WTC11 (cell line): ENCODE measurements around the gene THSD8. TPM values are rescaled to one million over a fixed set of nuclear protein-coding genes. Genes with fewer than 3 reads are reported as not detected.

Experiments
- ATAC-seq: fragments of 200-7000 bp; cut with Tn5 transposase; 2 replicates; pipeline ENCODE4 v1.10.0; 2021; ENCODE audit warnings: mild to moderate bottlenecking, moderate library complexity
- CTCF ChIA-PET: fragments of 300-600 bp; sonication (Branson Sonifier 250); formaldehyde crosslinking; loops from one replicate; lab custom pipeline; 2021; ENCODE audit warnings: antibody characterized with exemption; lab: Charles Lee
- POLR2A ChIA-PET: fragments of 350-600 bp; sonication (Branson Sonifier 250); formaldehyde crosslinking; loops from one replicate; lab custom pipeline; 2021; ENCODE audit warnings: antibody characterized with exemption; lab: Charles Lee
- DNase-seq: peaks from one replicate; pipeline ENCODE4 v3.0.0; 2021; ENCODE audit warnings: low spot score
- H3K27ac Mint-ChIP-seq: 2 replicates; pipeline ENCODE4 v1.8.0; 2021; ENCODE audit warnings: mixed read lengths
- H3K27me3 Mint-ChIP-seq: 2 replicates; pipeline ENCODE4 v1.8.0; 2021; ENCODE audit warnings: low read depth, mild to moderate bottlenecking, moderate library complexity, mixed read lengths
- H3K36me3 Mint-ChIP-seq: 2 replicates; pipeline ENCODE4 v1.8.0; 2021; ENCODE audit warnings: mixed read lengths
- H3K4me1 Mint-ChIP-seq: 2 replicates; pipeline ENCODE4 v1.8.0; 2022; ENCODE audit warnings: mixed read lengths
- H3K4me3 Mint-ChIP-seq: 2 replicates; pipeline ENCODE4 v1.8.0; 2021; ENCODE audit warnings: mild to moderate bottlenecking, moderate library complexity, mixed read lengths
- H3K9me3 Mint-ChIP-seq: 2 replicates; pipeline ENCODE4 v1.8.0; 2021; ENCODE audit warnings: mixed read lengths
- CBFB ChIP-seq: sonication (generic); formaldehyde crosslinking; IDR thresholded peaks from 2 replicates; pipeline ENCODE4 v1.8.1; 2022; ENCODE audit warnings: mild to moderate bottlenecking, low read depth, missing genetic modification reagents
- CREB1 ChIP-seq: sonication (generic); formaldehyde crosslinking; IDR thresholded peaks from 2 replicates; pipeline ENCODE4 v1.8.0; 2023; ENCODE audit warnings: mild to moderate bottlenecking, missing genetic modification reagents
- ETV6 ChIP-seq: sonication (generic); formaldehyde crosslinking; IDR thresholded peaks from 2 replicates; pipeline ENCODE4 v1.8.1; 2022; ENCODE audit warnings: mild to moderate bottlenecking, missing genetic modification reagents
- FOXJ3 ChIP-seq: sonication (generic); formaldehyde crosslinking; IDR thresholded peaks from 2 replicates; pipeline ENCODE4 v1.9.0; 2021; ENCODE audit warnings: missing genetic modification reagents, mild to moderate bottlenecking, borderline replicate concordance
- FOXP1 ChIP-seq: sonication (generic); formaldehyde crosslinking; IDR thresholded peaks from 2 replicates; pipeline ENCODE4 v1.8.0; 2022; ENCODE audit warnings: missing genetic modification reagents, mild to moderate bottlenecking, moderate library complexity, borderline replicate concordance
- HMGA2 ChIP-seq: fragments of 250-450 bp; sonication (Bioruptor Pico); IDR thresholded peaks from 2 replicates; pipeline ENCODE4 v1.4.0; 2021; ENCODE audit warnings: mild to moderate bottlenecking, moderate library complexity
- JAZF1 ChIP-seq: fragments of 250-450 bp; sonication (Bioruptor Pico); IDR thresholded peaks from 2 replicates; pipeline ENCODE4 v1.9.0; 2021; ENCODE audit warnings: moderate library complexity, mild to moderate bottlenecking, inconsistent platforms
- MYBL2 ChIP-seq: sonication (generic); formaldehyde crosslinking; IDR thresholded peaks from 2 replicates; pipeline ENCODE4 v1.8.1; 2023; ENCODE audit warnings: mild to moderate bottlenecking, moderate library complexity, missing genetic modification reagents
- RELA ChIP-seq: sonication (generic); formaldehyde crosslinking; IDR thresholded peaks from 2 replicates; pipeline ENCODE4 v1.8.1; 2022; ENCODE audit warnings: missing genetic modification reagents, mild to moderate bottlenecking, borderline replicate concordance
- SMAD3 ChIP-seq: sonication (generic); formaldehyde crosslinking; IDR thresholded peaks from 2 replicates; pipeline ENCODE4 v1.8.0; 2022; ENCODE audit warnings: missing genetic modification reagents, mild to moderate bottlenecking, borderline replicate concordance
- SOX15 ChIP-seq: fragments of 250-450 bp; sonication (Bioruptor Pico); IDR thresholded peaks from 2 replicates; pipeline ENCODE4 v1.9.0; 2021; ENCODE audit warnings: mild to moderate bottlenecking
- SP1 ChIP-seq: sonication (generic); formaldehyde crosslinking; conservative IDR thresholded peaks from 2 replicates; pipeline ENCODE4 v1.8.1; 2022; ENCODE audit warnings: missing genetic modification reagents
- TP53 ChIP-seq: sonication (generic); formaldehyde crosslinking; IDR thresholded peaks from 2 replicates; pipeline ENCODE4 v1.8.1; 2023; ENCODE audit warnings: mild to moderate bottlenecking, missing genetic modification reagents
- ZBTB21 ChIP-seq: sonication (generic); formaldehyde crosslinking; IDR thresholded peaks from 2 replicates; pipeline ENCODE4 v1.8.1; 2023; ENCODE audit warnings: mild to moderate bottlenecking, missing genetic modification reagents, borderline replicate concordance
- ZNF219 ChIP-seq: sonication (generic); formaldehyde crosslinking; IDR thresholded peaks from 2 replicates; pipeline ENCODE4 v1.8.0; 2023; ENCODE audit warnings: missing genetic modification reagents, mild to moderate bottlenecking, borderline replicate concordance
- ZNF396 ChIP-seq: fragments of 250-450 bp; sonication (Bioruptor Pico); IDR thresholded peaks from 2 replicates; pipeline ENCODE4 v1.8.0; 2021; ENCODE audit warnings: mild to moderate bottlenecking, moderate library complexity, borderline replicate concordance
- total RNA-seq: library from RNA; stranded (reverse); gene quantifications from 3 replicates; pipeline ENCODE4 v1.2.3, GENCODE V29; 2021
- TF ChIP-seq, protein P1 (sequence below): fragments of 250-450 bp; sonication (Bioruptor Pico); IDR thresholded peaks from 2 replicates; pipeline ENCODE4 v1.8.0; 2021; ENCODE audit warnings: mild to moderate bottlenecking
- TF ChIP-seq, protein P2 (sequence below): sonication (generic); formaldehyde crosslinking; IDR thresholded peaks from 2 replicates; pipeline ENCODE4 v1.8.1; 2023; ENCODE audit warnings: mild to moderate bottlenecking, missing genetic modification reagents
- TF ChIP-seq, protein P3 (sequence below): sonication (generic); formaldehyde crosslinking; conservative IDR thresholded peaks from 2 replicates; pipeline ENCODE4 v1.8.1; 2023; ENCODE audit warnings: mild to moderate bottlenecking, low read depth, missing genetic modification reagents, moderate library complexity
- TF ChIP-seq, protein P4 (sequence below): fragments of 250-450 bp; sonication (Bioruptor Pico); conservative IDR thresholded peaks from 2 replicates; pipeline ENCODE4 v1.9.0; 2021; ENCODE audit warnings: mild to moderate bottlenecking
- TF ChIP-seq, protein P5 (sequence below): sonication (generic); formaldehyde crosslinking; IDR thresholded peaks from 2 replicates; pipeline ENCODE4 v1.8.1; 2023; ENCODE audit warnings: mild to moderate bottlenecking, missing genetic modification reagents, moderate library complexity
- TF ChIP-seq, protein P6 (sequence below): fragments of 250-450 bp; sonication (Bioruptor Pico); IDR thresholded peaks from 2 replicates; pipeline ENCODE4 v1.9.0; 2021; ENCODE audit warnings: mild to moderate bottlenecking
- TF ChIP-seq, protein P7 (sequence below): sonication (generic); formaldehyde crosslinking; IDR thresholded peaks from 2 replicates; pipeline ENCODE4 v1.8.0; 2022; ENCODE audit warnings: mild to moderate bottlenecking, missing genetic modification reagents

Gene THSD8
- total RNA-seq, 1 experiment from 2014 or later: 30.1 TPM

DNA sequence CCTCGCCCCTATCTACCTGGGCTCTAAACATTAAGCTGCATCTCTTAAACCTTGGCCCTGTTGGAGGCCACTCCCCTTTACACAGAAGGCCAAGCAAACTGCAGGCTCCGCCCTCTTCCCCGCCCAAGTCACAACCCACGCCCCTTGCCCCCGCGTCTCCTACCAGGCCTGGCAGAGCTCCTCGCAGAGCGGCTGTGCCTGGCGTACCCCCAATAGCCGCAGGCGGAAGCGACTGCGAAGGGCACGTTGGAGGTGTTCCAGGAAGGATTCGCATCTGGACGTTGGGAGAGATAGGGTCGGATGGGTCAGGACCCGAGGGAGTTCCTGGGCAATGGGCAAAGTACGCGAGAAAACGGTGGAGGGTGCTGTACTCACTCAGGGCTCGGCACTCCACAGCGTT, 26.6 kb downstream of the THSD8 start:
- peak; percentile 77 for ATAC-seq

DNA sequence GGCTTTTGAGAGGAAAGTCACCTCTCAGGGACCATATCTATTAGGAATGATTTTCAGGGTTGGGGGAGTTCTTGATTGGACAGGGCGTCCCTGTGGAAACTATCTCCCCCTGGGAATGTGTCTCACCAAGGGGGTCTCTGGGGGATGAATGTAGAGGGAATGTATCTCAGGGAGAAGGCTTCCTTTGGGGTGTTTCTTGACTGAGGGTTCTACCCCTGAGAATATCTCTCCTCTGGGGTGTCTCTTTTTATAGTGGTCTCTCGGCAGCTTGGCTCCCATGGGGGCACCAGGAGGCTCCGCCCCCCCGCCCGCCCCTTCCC, 31.5 kb downstream of the THSD8 start:
- H3K27ac Mint-ChIP-seq: no peak overlapping the region
- H3K36me3 Mint-ChIP-seq: no peaks in the 10 kb centered on the region
- ATAC-seq: no peak
- H3K4me1 Mint-ChIP-seq: peaks cover 30% of the 10 kb centered on the region
- peaks cover 66% of the 10 kb centered on the region for H3K27me3 Mint-ChIP-seq
- H3K4me3 Mint-ChIP-seq: peak overlapping the region; percentile 59
- ChIA-PET CTCF (interaction anchor here (1.3 kb wide), 2 partner anchors 52 to 132 kb away, joined by 7 to 8 read pairs; no protein-coding TSS in a partner anchor), POLR2A (no interaction called here)
- H3K9me3 Mint-ChIP-seq: no peaks in the 10 kb centered on the region
- DNase-seq: no peak
- TF ChIP-seq ETV6 (no peak), ZNF396 (CRISPR knock-in tag) (no peak), CREB1 (no peak), FOXP1 (CRISPR knock-in tag) (no peak), SMAD3 (CRISPR knock-in tag) (no peak), TP53 (CRISPR knock-in tag) (no peak), FOXJ3 (CRISPR knock-in tag) (no peak), ZBTB21 (CRISPR knock-in tag) (no peak)
- TF ChIP-seq, protein P1, sequence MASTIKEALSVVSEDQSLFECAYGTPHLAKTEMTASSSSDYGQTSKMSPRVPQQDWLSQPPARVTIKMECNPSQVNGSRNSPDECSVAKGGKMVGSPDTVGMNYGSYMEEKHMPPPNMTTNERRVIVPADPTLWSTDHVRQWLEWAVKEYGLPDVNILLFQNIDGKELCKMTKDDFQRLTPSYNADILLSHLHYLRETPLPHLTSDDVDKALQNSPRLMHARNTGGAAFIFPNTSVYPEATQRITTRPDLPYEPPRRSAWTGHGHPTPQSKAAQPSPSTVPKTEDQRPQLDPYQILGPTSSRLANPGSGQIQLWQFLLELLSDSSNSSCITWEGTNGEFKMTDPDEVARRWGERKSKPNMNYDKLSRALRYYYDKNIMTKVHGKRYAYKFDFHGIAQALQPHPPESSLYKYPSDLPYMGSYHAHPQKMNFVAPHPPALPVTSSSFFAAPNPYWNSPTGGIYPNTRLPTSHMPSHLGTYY (CRISPR knock-in tag): no peak
- TF ChIP-seq, protein P2, sequence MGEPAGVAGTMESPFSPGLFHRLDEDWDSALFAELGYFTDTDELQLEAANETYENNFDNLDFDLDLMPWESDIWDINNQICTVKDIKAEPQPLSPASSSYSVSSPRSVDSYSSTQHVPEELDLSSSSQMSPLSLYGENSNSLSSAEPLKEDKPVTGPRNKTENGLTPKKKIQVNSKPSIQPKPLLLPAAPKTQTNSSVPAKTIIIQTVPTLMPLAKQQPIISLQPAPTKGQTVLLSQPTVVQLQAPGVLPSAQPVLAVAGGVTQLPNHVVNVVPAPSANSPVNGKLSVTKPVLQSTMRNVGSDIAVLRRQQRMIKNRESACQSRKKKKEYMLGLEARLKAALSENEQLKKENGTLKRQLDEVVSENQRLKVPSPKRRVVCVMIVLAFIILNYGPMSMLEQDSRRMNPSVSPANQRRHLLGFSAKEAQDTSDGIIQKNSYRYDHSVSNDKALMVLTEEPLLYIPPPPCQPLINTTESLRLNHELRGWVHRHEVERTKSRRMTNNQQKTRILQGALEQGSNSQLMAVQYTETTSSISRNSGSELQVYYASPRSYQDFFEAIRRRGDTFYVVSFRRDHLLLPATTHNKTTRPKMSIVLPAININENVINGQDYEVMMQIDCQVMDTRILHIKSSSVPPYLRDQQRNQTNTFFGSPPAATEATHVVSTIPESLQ (CRISPR knock-in tag): no peak

More for the DNA sequence above, 26.6 kb downstream of the THSD8 start:
- Mint-ChIP-seq H3K27ac (no peak overlapping the region), H3K4me3 (peak overlapping the region; percentile 69), H3K27me3 (peaks cover 46% of the 10 kb centered on the region), H3K36me3 (no peaks in the 10 kb centered on the region), H3K4me1 (peaks cover 25% of the 10 kb centered on the region), H3K9me3 (no peaks in the 10 kb centered on the region)
- DNase-seq: peak; percentile 91
- ChIA-PET CTCF (interaction anchor here (0.6 to 5.4 kb wide), 16 partner anchors 9 to 1862 kb away, joined by 3 to 103 read pairs (median 5); partner anchors contain the start of gene MAST1), POLR2A (interaction anchor here (0.7 to 1.2 kb wide), 2 partner anchors 53 to 57 kb away, joined by 3 read pairs; partner anchors contain the start of gene DNASE2)
- TF ChIP-seq, protein P3, sequence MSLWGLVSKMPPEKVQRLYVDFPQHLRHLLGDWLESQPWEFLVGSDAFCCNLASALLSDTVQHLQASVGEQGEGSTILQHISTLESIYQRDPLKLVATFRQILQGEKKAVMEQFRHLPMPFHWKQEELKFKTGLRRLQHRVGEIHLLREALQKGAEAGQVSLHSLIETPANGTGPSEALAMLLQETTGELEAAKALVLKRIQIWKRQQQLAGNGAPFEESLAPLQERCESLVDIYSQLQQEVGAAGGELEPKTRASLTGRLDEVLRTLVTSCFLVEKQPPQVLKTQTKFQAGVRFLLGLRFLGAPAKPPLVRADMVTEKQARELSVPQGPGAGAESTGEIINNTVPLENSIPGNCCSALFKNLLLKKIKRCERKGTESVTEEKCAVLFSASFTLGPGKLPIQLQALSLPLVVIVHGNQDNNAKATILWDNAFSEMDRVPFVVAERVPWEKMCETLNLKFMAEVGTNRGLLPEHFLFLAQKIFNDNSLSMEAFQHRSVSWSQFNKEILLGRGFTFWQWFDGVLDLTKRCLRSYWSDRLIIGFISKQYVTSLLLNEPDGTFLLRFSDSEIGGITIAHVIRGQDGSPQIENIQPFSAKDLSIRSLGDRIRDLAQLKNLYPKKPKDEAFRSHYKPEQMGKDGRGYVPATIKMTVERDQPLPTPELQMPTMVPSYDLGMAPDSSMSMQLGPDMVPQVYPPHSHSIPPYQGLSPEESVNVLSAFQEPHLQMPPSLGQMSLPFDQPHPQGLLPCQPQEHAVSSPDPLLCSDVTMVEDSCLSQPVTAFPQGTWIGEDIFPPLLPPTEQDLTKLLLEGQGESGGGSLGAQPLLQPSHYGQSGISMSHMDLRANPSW (CRISPR knock-in tag): no peak
- TF ChIP-seq ZNF219 (CRISPR knock-in tag): no peak
- TF ChIP-seq SOX15: no peak
- TF ChIP-seq, protein P4, sequence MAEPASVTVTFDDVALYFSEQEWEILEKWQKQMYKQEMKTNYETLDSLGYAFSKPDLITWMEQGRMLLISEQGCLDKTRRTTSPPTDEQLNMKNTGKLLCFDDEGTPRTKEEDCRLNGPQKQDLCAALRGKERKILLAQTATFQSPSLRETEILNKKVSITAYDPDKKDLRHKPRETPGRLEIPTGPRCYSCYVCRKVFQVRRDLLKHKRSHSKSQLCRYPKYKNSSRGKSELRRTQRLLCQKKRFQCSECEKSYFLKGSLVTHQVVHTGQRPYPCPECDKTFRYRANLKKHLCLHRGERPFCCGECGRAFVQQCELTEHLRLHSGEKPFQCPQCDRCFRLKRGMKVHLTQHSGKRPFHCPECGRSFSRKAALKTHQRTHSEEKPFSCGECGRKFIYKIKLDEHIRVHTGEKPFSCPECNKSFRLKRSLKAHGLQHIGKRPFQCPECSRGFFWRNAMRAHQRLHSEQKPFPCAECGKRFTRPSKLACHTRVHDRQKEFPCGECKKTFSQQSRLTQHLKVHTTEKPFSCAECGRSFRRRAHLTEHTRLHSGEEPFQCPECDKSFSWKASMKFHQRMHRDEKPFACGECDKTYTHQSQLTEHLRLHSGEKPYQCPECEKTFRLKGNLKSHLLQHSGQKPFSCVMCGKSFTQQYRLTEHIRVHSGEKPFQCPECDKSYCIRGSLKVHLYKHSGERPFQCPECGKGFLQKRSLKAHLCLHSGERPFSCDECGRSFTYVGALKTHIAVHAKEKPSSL (CRISPR knock-in tag): no peak
- 0 out of 2 replicates have a peak, but pooled peaks have one; percentile 57 for TF ChIP-seq SP1 (CRISPR knock-in tag)
- TF ChIP-seq, protein P5, sequence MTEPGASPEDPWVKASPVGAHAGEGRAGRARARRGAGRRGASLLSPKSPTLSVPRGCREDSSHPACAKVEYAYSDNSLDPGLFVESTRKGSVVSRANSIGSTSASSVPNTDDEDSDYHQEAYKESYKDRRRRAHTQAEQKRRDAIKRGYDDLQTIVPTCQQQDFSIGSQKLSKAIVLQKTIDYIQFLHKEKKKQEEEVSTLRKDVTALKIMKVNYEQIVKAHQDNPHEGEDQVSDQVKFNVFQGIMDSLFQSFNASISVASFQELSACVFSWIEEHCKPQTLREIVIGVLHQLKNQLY (CRISPR knock-in tag): no peak
- TF ChIP-seq JAZF1 (CRISPR knock-in tag): no peak
- TF ChIP-seq, protein P6, sequence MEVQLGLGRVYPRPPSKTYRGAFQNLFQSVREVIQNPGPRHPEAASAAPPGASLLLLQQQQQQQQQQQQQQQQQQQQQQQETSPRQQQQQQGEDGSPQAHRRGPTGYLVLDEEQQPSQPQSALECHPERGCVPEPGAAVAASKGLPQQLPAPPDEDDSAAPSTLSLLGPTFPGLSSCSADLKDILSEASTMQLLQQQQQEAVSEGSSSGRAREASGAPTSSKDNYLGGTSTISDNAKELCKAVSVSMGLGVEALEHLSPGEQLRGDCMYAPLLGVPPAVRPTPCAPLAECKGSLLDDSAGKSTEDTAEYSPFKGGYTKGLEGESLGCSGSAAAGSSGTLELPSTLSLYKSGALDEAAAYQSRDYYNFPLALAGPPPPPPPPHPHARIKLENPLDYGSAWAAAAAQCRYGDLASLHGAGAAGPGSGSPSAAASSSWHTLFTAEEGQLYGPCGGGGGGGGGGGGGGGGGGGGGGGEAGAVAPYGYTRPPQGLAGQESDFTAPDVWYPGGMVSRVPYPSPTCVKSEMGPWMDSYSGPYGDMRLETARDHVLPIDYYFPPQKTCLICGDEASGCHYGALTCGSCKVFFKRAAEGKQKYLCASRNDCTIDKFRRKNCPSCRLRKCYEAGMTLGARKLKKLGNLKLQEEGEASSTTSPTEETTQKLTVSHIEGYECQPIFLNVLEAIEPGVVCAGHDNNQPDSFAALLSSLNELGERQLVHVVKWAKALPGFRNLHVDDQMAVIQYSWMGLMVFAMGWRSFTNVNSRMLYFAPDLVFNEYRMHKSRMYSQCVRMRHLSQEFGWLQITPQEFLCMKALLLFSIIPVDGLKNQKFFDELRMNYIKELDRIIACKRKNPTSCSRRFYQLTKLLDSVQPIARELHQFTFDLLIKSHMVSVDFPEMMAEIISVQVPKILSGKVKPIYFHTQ: no peak
- TF ChIP-seq MYBL2 (CRISPR knock-in tag): 0 out of 2 replicates have a peak, but pooled peaks have one; percentile 48
- TF ChIP-seq, protein P7, sequence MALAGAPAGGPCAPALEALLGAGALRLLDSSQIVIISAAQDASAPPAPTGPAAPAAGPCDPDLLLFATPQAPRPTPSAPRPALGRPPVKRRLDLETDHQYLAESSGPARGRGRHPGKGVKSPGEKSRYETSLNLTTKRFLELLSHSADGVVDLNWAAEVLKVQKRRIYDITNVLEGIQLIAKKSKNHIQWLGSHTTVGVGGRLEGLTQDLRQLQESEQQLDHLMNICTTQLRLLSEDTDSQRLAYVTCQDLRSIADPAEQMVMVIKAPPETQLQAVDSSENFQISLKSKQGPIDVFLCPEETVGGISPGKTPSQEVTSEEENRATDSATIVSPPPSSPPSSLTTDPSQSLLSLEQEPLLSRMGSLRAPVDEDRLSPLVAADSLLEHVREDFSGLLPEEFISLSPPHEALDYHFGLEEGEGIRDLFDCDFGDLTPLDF (CRISPR knock-in tag): no peak
- no peak for TF ChIP-seq RELA (CRISPR knock-in tag)
- TF ChIP-seq HMGA2: no peak
- no peak for TF ChIP-seq CBFB (CRISPR knock-in tag)
